Activated naive CD4-positive, alpha-beta T cell treated with anti-CD3 and anti-CD28 coated beads, Interleukin-2, amount 50 U/mL, for 24 hours (primary cell): ENCODE data around the gene AMOTL1.
A peak's percentile ranks its signal among the peaks of the same experiment; 100 is the strongest.
"Not testable (repeated sequence)": the region's sequence is repeated elsewhere in the genome, so short reads cannot be mapped to it uniquely, and the experiment has no call there.

ENCODE experiments used
- H3K27ac Mint-ChIP-seq: one replicate; pipeline ENCODE4 v1.8.0; 2021; ENCODE audit warnings: mild to moderate bottlenecking, mixed read lengths
- H3K27me3 Mint-ChIP-seq: one replicate; pipeline ENCODE4 v1.8.0; 2021; ENCODE audit warnings: mixed read lengths
- H3K36me3 Mint-ChIP-seq: one replicate; pipeline ENCODE4 v1.8.0; 2021; ENCODE audit warnings: mixed read lengths
- H3K4me1 Mint-ChIP-seq: one replicate; pipeline ENCODE4 v1.8.0; 2021; ENCODE audit warnings: mixed read lengths
- H3K4me3 Mint-ChIP-seq: one replicate; pipeline ENCODE4 v1.8.0; 2021; ENCODE audit warnings: mild to moderate bottlenecking, mixed read lengths
- H3K9me3 Mint-ChIP-seq: one replicate; pipeline ENCODE4 v1.8.0; 2021; ENCODE audit warnings: mixed read lengths

Gene AMOTL1

DNA sequence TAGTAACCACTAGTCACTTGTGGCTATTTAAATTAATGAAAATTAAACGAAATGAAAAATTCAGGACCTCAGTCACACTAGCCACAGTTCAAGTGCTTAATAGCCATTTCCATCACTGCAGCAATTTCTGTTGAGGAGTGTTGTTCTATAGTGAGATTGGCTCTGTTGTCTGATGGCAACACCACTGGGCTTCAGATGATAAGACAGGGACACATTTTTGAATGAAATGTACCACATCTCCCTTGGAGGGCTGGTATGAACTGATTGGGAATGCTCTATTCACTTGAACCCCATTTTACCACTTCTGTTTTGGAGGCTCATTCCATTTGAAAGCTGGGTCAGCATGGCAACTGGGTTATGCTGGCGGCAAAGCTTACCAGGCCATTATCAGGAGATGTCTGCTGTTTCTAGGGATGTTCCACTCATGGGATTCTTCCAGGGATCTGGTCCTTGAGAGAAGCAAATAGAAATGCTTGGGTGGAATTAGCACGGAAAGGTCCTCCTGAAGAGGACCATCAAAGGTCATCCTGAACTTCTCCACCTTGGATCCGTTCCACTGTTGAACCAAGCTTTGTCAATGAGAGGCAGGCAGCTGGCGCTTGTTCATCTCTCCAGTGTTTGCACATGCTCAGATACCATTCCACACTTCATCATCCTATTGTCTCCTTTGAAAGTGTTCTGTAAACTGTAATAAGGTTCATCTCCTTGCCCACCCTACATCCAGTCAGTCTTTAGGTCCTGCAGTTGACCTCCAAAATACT is 7.6 kb downstream of the AMOTL1 start:
- H3K36me3 Mint-ChIP-seq, result no peaks in the 10 kb centered on the region
- H3K27ac Mint-ChIP-seq, result no peak overlapping the region
- no peak overlapping the region for H3K4me3 Mint-ChIP-seq
- no peaks in the 10 kb centered on the region for H3K9me3 Mint-ChIP-seq
- H3K4me1 Mint-ChIP-seq, result peaks cover 6% of the 10 kb centered on the region
- peaks cover 21% of the 10 kb centered on the region for H3K27me3 Mint-ChIP-seq

DNA sequence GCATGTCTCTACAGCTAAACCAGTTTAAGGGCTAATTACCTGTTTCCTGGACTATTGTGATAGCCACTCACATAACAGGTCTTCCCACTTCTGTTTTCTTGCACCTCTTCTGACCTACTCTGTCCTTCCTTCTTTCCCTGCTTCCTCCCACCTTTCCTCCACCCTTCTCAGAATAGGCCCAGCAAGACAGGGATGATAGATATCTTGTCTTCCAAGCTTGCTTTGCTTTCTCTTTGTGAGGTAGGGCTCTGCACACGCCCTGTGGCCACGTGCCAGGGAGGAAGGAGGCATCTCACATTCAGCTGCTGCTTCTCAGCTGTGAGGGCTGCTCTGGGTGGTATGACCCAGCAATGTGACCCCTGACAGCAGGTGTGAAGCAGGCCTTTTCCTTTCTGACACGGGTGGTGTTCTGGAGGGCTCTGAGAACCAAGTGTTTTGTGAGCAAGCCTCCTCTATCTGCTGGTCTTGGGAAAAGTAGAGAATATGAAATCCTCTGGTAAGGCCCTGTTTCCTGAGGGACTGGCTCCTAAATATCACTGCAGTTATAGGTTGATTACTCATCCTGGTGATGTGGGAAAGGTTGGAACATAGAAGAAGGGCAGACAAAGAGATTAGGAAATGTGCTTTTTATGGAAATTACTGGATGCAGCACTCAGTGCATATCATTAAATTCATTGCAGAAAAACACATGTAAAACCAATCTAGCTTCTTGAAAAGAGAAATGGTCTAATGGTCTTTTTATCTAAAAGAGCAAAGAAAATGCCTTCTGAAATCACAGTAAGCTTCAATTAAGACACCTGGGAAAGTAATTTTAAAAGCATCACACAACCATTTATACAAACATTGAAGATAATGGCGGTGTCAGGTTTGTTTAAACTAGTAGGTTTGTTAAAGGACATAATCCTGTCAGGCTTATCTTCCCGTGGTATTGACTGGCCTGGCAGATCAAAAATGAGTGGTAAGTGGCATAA is 8.5 kb downstream of the AMOTL1 start:
- H3K4me1 Mint-ChIP-seq, result peaks cover 10% of the 10 kb centered on the region
- H3K27ac Mint-ChIP-seq, result no peak overlapping the region

DNA sequence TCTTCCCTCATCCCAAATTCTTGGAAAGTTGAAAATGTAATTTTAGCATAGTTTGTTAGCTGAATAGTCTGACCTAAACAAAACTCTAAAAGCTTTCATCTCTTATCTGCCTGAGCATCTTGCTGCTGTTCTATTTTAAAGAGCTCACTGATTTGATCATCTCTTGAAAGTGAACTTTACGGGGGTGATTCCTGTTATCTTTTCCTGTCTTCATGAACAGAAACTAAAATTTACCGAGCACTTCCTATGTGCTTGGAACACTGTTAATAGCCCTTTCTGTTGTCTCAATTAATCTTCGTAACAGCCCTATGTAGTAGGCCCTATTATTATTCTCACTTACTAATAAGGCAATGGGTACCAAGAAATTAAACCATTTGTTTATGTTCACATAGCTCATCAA is 12.3 kb downstream of the AMOTL1 start:
- Mint-ChIP-seq H3K36me3 (no peaks in the 10 kb centered on the region), H3K4me1 (peaks cover 10% of the 10 kb centered on the region), H3K9me3 (no peaks in the 10 kb centered on the region), H3K27ac (no peak overlapping the region), H3K4me3 (peak overlapping the region; percentile 8), H3K27me3 (peaks cover 8% of the 10 kb centered on the region)

More for the DNA sequence above, 8.5 kb downstream of the AMOTL1 start:
- peaks cover 15% of the 10 kb centered on the region for H3K27me3 Mint-ChIP-seq
- no peak overlapping the region for H3K4me3 Mint-ChIP-seq
- no peaks in the 10 kb centered on the region for H3K9me3 Mint-ChIP-seq
- no peaks in the 10 kb centered on the region for H3K36me3 Mint-ChIP-seq

- no peaks in the 10 kb centered on the region for H3K36me3 Mint-ChIP-seq
- H3K27ac Mint-ChIP-seq, result no peak overlapping the region
- no peak overlapping the region for H3K4me3 Mint-ChIP-seq
- H3K27me3 Mint-ChIP-seq, result peaks cover 8% of the 10 kb centered on the region
- no peaks in the 10 kb centered on the region for H3K9me3 Mint-ChIP-seq
- H3K4me1 Mint-ChIP-seq, result peaks cover 10% of the 10 kb centered on the region
These were observed 13.7 kb downstream of the AMOTL1 start for GRCh38 chr11:94781837-94782236.

GRCh38 chr11:94782446-94782845 is 14.3 kb downstream of the AMOTL1 start:
- Mint-ChIP-seq H3K9me3 (no peaks in the 10 kb centered on the region), H3K27me3 (peaks cover 8% of the 10 kb centered on the region), H3K4me3 (no peak overlapping the region), H3K4me1 (peaks cover 10% of the 10 kb centered on the region), H3K27ac (no peak overlapping the region), H3K36me3 (no peaks in the 10 kb centered on the region)

GRCh38 chr11:94784884-94785283 is 16.7 kb downstream of the AMOTL1 start:
- Mint-ChIP-seq H3K36me3 (no peaks in the 10 kb centered on the region), H3K27ac (no peak overlapping the region), H3K9me3 (no peaks in the 10 kb centered on the region), H3K4me3 (no peak overlapping the region), H3K27me3 (peaks cover 6% of the 10 kb centered on the region), H3K4me1 (peaks cover 10% of the 10 kb centered on the region)

- peaks cover 6% of the 10 kb centered on the region for H3K27me3 Mint-ChIP-seq
- no peak overlapping the region for H3K27ac Mint-ChIP-seq
- no peaks in the 10 kb centered on the region for H3K36me3 Mint-ChIP-seq
- H3K9me3 Mint-ChIP-seq, result no peaks in the 10 kb centered on the region
- peaks cover 6% of the 10 kb centered on the region for H3K4me1 Mint-ChIP-seq
- H3K4me3 Mint-ChIP-seq, result no peak overlapping the region
These were observed 17.4 kb downstream of the AMOTL1 start for GRCh38 chr11:94785509-94785908.

- Mint-ChIP-seq H3K36me3 (no peaks in the 10 kb centered on the region), H3K4me3 (no peak overlapping the region), H3K27ac (no peak overlapping the region), H3K9me3 (no peaks in the 10 kb centered on the region), H3K4me1 (no peaks in the 10 kb centered on the region), H3K27me3 (peaks cover 6% of the 10 kb centered on the region)
These were observed 18.3 kb downstream of the AMOTL1 start for GRCh38 chr11:94786264-94787126.

DNA sequence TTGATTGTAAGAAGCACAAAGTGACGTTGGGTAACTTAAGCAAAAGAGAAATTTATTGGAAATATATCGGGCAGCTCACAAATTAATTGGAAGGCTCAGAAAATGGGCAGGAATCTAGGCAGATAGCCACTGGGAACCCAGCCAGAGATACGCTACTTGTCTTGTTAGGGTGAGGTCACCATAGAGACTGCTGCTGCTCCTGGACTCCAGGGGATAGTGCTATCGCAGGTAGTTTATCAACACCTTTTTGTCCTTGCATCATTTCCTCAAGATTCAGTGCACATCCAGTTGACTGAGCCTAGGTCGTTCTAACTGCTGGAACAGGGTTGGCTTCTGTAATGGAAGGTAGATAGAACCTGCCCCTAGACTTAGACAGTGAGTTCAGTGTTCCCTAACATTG is 19.6 kb downstream of the AMOTL1 start:
- Mint-ChIP-seq H3K4me3 (no peak overlapping the region), H3K4me1 (no peaks in the 10 kb centered on the region), H3K9me3 (no peaks in the 10 kb centered on the region), H3K36me3 (no peaks in the 10 kb centered on the region), H3K27ac (no peak overlapping the region), H3K27me3 (peaks cover 6% of the 10 kb centered on the region)

- no peak overlapping the region for H3K4me3 Mint-ChIP-seq
- H3K36me3 Mint-ChIP-seq, result no peaks in the 10 kb centered on the region
- H3K4me1 Mint-ChIP-seq, result no peaks in the 10 kb centered on the region
- no peak overlapping the region for H3K27ac Mint-ChIP-seq
- no peaks in the 10 kb centered on the region for H3K9me3 Mint-ChIP-seq
- peaks cover 6% of the 10 kb centered on the region for H3K27me3 Mint-ChIP-seq
These were observed 20.2 kb downstream of the AMOTL1 start for GRCh38 chr11:94788396-94788795.

DNA sequence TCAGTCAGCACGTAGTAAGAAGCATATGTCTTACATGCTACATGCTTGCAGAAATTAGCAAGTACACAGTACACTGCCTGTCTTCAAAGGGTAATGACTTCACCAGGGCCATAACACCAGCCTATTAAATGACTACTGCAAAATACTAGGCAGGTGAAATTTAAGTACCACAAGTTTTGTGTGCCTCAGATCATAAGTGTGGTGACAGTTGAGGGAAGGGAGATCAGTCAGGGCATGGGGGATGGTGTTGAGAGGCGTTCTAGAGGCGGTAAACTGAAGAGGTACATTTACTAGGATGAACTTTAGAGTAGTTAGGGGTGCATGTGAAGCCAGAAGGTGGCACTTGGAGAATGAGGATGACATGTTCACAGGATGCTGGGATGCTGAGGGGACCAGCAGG is 22.0 kb downstream of the AMOTL1 start:
- H3K4me3 Mint-ChIP-seq, result no peak overlapping the region
- H3K4me1 Mint-ChIP-seq, result no peaks in the 10 kb centered on the region
- H3K27me3 Mint-ChIP-seq, result peaks cover 2% of the 10 kb centered on the region
- no peak overlapping the region for H3K27ac Mint-ChIP-seq
- H3K9me3 Mint-ChIP-seq, result no peaks in the 10 kb centered on the region
- no peaks in the 10 kb centered on the region for H3K36me3 Mint-ChIP-seq

GRCh38 chr11:94790661-94791180 is 22.6 kb downstream of the AMOTL1 start:
- Mint-ChIP-seq H3K4me3 (no peak overlapping the region), H3K27me3 (peaks cover 2% of the 10 kb centered on the region), H3K4me1 (no peaks in the 10 kb centered on the region), H3K36me3 (no peaks in the 10 kb centered on the region), H3K9me3 (no peaks in the 10 kb centered on the region), H3K27ac (no peak overlapping the region)

DNA sequence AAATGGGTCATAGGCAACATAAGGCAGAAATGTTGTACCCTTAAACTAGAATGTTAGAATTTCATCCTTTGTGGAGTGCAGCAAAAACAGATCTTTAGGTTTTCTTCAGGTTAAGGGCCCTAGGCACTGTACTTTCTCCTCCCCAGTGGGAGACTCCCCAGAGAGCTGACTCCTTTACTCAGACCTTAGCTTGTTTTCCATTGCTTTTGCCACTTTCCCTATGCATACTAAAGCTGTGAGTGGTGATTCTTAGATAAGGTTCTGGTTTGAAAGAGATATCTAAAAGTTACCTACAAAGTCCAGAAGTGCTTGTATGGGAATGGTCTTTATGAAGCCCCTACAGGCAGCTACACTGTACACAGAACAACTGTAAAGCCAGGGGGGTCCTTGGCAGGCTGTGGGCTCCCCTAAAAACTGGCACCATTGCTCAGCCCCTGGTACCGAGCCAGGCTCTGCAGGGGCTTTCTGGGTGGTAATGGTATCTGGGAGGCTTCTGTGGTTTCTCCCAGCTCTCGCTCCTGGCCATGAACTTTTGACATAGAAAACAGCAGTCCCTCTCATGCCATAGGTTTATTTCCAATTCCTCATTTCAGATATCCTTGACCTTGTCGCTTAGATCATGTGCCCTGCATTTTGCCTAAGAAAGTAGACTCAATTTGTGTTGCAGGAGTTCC is 23.2 kb downstream of the AMOTL1 start:
- H3K9me3 Mint-ChIP-seq, result no peaks in the 10 kb centered on the region
- peaks cover 2% of the 10 kb centered on the region for H3K27me3 Mint-ChIP-seq
- H3K4me1 Mint-ChIP-seq, result no peaks in the 10 kb centered on the region
- H3K27ac Mint-ChIP-seq, result no peak overlapping the region
- no peak overlapping the region for H3K4me3 Mint-ChIP-seq
- no peaks in the 10 kb centered on the region for H3K36me3 Mint-ChIP-seq

- not testable (repeated sequence) for H3K9me3 Mint-ChIP-seq, H3K27ac Mint-ChIP-seq, H3K4me1 Mint-ChIP-seq, H3K27me3 Mint-ChIP-seq, H3K36me3 Mint-ChIP-seq, H3K4me3 Mint-ChIP-seq
These were observed 23.8 kb downstream of the AMOTL1 start for GRCh38 chr11:94791942-94792341.

GRCh38 chr11:94792451-94792850 is 24.3 kb downstream of the AMOTL1 start:
- Mint-ChIP-seq H3K4me3 (no peak overlapping the region), H3K9me3 (no peaks in the 10 kb centered on the region), H3K27me3 (peaks cover 2% of the 10 kb centered on the region), H3K36me3 (no peaks in the 10 kb centered on the region), H3K4me1 (no peaks in the 10 kb centered on the region), H3K27ac (no peak overlapping the region)
